Measurements from ENCODE around the gene INPP4B. TPM values are rescaled to one million over a fixed set of nuclear protein-coding genes. Genes with fewer than 3 reads are reported as not detected.

The INPP4B gene
- total RNA-seq, 1 experiment from 2014 or later, result 0.07 TPM

DNA sequence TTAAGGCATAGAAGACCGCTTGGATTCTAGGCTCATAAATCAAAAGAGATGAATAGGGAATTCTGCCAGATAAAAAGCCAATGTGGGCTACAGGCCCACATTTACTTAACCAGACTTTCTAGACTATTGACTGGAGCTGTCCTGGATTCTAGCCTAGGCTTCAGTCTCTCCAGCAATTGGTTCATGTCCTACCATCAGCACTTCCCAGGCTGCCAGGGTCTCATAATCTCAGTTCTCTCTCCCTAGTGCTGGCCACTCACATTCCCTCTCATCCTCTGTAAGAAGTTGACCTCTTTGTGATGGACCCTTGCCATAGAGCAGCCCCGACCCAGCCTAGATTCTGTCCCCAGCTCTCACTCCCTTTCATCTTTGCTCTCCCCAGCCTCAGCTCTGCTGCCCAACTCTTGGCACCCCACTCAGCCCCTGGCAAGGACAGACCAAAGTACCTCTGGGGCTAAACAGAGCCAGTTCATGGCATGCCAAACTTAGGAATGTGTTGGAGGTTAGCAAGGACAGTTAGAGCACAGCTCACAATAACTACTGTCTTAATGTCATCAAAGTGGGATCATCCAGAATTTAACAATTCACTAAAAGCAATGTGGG is 396.2 kb downstream of the INPP4B start:
- H3K9me3 ChIP-seq (ENCODE audit: control insufficient read depth, low read depth, low read length), result no peaks in the 10 kb centered on the region
- Mint-ChIP-seq H3K27me3 (ENCODE audit: low read depth) (no peaks in the 10 kb centered on the region), H3K27ac (no peak overlapping the region), H3K36me3 (ENCODE audit: insufficient read depth in 1 of 3, low read depth in 3 of 3) (no peaks in the 10 kb centered on the region), H3K4me1 (peaks cover 4 to 18% of the 10 kb centered on the region in 2 experiments), H3K4me3 (no peak overlapping the region), H3K9me3 (no peaks in the 10 kb centered on the region)
- H3K27me3 ChIP-seq (ENCODE audit: insufficient read depth, low read length), result no peaks in the 10 kb centered on the region
- H3K4me1 ChIP-seq (ENCODE audit: insufficient read depth, low read length), result no peaks in the 10 kb centered on the region
- no peak overlapping the region for H3K14ac ChIP-seq (ENCODE audit: insufficient read depth, low read length)
- H4K91ac ChIP-seq (ENCODE audit: insufficient read length, low read depth, low read length), result no peak overlapping the region
- H2AK5ac ChIP-seq (ENCODE audit: insufficient read length, low read length), result no peak overlapping the region
- WGBS (ENCODE audit: extremely low coverage, insufficient read length, low lambda C conversion rate), result no CpG with 5 or more reads among the region's 2 CpGs
- no peak overlapping the region for H3K18ac ChIP-seq (ENCODE audit: insufficient read length, low read depth, low read length)
- H2BK5ac ChIP-seq (ENCODE audit: insufficient read length, low read length), result no peak overlapping the region
- H3K56ac ChIP-seq (ENCODE audit: insufficient read length, low read depth, low read length), result no peak overlapping the region
- DNase-seq, result no peak
- no peaks in the 10 kb centered on the region for H4K20me1 ChIP-seq (ENCODE audit: control insufficient read depth, insufficient read depth, insufficient read length)
- no peak overlapping the region for H3T11ph ChIP-seq (ENCODE audit: low read length)
- H3K4me2 ChIP-seq (ENCODE audit: insufficient read depth, insufficient read length, low read length), result no peak overlapping the region
- H2BK120ac ChIP-seq (ENCODE audit: low read depth, low read length, poor library complexity, severe bottlenecking), result no peak overlapping the region
- no peak overlapping the region for H2AFZ ChIP-seq (ENCODE audit: low read length)
- no peak overlapping the region for H2BK20ac ChIP-seq (ENCODE audit: low read depth, low read length, poor library complexity, severe bottlenecking)
- H3K4ac ChIP-seq (ENCODE audit: low read depth, low read length), result no peak overlapping the region
- H4K5ac ChIP-seq (ENCODE audit: insufficient read length, low read depth, low read length), result no peak overlapping the region
- no peak overlapping the region for H4K8ac ChIP-seq (replicated peaks; ENCODE audit: insufficient read length, low read depth, low read length)
- no peak overlapping the region for H3K23ac ChIP-seq (ENCODE audit: insufficient read length, low read depth, low read length)
- H3K27ac ChIP-seq (ENCODE audit: insufficient read length, low read depth, low read length), result no peak overlapping the region
- no peaks in the 10 kb centered on the region for H3K23me2 ChIP-seq (ENCODE audit: insufficient read length, low read depth, low read length, poor library complexity, severe bottlenecking)
- no peak overlapping the region for H2BK12ac ChIP-seq (ENCODE audit: insufficient read length, low read depth, low read length)
- H3K9ac ChIP-seq (ENCODE audit: extremely low read depth, insufficient read length, low read length), result no peak overlapping the region
- H3K79me1 ChIP-seq (ENCODE audit: insufficient read depth, low read depth, low read length, poor library complexity, severe bottlenecking), result no peaks in the 10 kb centered on the region
- H2BK15ac ChIP-seq (ENCODE audit: low read depth, low read length), result no peak overlapping the region
- TF ChIP-seq, protein P1, sequence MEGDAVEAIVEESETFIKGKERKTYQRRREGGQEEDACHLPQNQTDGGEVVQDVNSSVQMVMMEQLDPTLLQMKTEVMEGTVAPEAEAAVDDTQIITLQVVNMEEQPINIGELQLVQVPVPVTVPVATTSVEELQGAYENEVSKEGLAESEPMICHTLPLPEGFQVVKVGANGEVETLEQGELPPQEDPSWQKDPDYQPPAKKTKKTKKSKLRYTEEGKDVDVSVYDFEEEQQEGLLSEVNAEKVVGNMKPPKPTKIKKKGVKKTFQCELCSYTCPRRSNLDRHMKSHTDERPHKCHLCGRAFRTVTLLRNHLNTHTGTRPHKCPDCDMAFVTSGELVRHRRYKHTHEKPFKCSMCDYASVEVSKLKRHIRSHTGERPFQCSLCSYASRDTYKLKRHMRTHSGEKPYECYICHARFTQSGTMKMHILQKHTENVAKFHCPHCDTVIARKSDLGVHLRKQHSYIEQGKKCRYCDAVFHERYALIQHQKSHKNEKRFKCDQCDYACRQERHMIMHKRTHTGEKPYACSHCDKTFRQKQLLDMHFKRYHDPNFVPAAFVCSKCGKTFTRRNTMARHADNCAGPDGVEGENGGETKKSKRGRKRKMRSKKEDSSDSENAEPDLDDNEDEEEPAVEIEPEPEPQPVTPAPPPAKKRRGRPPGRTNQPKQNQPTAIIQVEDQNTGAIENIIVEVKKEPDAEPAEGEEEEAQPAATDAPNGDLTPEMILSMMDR (conservative IDR thresholded peaks at IDR 0.05), result no peak
- no peaks in the 10 kb centered on the region for H3K79me2 ChIP-seq (ENCODE audit: insufficient read depth, low read length)

Data from H9 (cell line).